ENCODE measurements around the gene SOCS4.
"Not testable (repeated sequence)": the region's sequence is repeated elsewhere in the genome, so short reads cannot be mapped to it uniquely, and the experiment has no call there.

The SOCS4 gene

DNA sequence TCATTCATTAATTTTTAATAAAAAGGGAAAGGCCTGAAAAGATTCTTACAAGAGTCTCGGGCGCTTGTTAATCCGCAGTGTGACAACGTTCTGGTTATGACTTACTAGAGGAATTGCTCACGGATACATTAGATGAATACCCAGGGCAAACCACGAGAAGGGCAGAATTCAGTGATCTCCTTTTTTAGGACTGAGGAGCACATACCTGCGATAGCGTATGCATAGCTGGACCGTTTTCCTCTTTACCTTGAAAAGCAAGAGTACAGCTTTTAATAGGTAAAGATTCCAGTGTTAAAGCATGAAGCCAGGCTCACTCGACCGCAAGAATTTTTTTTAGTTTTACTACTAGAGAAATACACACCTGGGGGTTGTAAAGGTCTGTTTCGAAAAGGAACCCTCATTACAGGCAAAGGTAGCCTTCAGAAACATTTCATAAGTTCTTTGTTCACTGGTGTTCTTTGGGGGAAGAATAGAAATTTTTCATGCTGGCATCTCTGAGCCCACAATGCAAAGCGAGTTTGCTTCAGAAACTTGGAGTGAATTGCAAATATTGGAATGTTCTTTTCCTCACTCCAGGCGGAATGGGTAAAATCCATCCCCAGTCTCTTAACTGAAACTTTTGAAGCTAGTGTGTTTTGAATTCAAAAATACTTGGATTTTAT lies 25.4 kb downstream of the SOCS4 start:
- no peak for DNase-seq

- DNase-seq, result no peak
Measured at GRCh38 chr14:55053018-55053417, 26.0 kb downstream of the SOCS4 start.

DNA sequence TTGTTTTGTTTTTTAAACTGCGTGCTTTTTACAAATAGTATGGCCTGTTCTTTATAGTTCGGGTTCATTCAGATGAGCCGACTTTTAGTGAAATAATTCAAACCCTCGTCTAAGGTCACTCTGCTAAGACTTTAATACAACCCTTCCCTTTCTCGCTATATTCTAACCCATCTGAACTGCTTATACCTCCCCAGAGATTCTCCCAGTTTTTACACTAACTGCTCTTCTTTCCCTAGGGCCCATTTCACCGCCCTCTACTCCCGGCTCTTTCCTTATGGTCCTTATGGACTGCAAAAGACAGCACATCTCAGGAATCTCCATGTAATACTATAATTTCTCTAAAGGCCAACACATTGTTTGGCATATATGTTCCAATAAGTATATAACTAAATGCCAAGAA lies 26.5 kb downstream of the SOCS4 start:
- no peak for DNase-seq

DNA sequence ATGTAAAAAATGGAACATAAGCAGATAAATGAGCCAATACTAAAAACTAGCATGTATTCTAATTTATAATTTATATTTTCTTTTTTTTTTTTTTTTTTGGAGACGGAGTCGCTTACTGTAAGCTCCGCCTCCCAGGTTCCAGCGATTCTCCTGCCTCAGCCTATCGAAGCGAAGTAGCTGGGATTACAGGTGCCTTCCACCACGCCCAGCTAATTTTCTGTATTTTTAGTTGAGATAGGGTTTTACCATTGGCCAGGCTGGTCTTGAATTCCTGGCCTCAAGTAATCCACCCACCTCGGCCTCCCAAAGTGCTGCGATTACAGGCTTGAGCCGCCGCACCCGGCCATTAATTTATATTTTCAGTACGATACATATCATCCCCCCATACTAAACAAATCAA lies 27.1 kb downstream of the SOCS4 start:
- no peak for DNase-seq

DNA sequence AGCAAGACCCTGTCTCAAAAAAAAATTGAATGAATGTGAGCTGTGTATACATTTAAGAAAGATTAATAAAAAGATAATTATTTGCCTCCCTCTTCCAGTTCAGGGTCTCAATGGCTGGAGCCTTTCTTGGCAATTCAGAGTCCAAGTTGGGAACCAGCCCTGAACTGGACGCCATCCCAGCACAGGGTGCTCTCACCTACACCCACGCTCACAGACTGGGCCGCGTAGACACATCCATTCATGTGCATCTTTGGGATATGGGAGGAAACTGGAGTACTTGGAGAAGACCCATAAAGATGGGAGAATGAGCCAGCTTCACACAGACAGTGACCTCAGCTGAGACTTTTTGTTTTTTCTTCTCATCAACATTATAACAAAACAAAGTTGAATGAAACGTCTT lies 30.9 kb downstream of the SOCS4 start:
- no peak for DNase-seq

DNA sequence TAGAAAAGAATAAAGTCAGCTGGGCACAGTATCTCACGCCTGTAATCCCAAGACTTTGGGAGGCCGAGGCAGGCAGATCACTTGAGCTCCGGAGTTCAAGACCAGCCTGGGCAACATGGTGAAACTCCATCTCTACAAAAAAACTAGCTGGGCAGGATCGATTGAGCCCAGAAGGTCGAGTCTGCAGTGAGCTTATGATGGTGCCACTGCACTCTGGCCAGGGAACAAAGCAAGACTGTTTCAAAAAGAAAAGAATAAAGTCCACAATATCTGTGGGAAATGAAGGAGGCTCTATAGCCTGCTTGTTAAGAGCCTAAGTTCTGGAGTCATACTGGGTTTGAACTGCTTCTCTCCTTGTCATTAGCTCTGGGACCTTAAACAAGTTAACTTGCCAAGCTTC lies 32.3 kb downstream of the SOCS4 start:
- DNase-seq, result no peak

DNA sequence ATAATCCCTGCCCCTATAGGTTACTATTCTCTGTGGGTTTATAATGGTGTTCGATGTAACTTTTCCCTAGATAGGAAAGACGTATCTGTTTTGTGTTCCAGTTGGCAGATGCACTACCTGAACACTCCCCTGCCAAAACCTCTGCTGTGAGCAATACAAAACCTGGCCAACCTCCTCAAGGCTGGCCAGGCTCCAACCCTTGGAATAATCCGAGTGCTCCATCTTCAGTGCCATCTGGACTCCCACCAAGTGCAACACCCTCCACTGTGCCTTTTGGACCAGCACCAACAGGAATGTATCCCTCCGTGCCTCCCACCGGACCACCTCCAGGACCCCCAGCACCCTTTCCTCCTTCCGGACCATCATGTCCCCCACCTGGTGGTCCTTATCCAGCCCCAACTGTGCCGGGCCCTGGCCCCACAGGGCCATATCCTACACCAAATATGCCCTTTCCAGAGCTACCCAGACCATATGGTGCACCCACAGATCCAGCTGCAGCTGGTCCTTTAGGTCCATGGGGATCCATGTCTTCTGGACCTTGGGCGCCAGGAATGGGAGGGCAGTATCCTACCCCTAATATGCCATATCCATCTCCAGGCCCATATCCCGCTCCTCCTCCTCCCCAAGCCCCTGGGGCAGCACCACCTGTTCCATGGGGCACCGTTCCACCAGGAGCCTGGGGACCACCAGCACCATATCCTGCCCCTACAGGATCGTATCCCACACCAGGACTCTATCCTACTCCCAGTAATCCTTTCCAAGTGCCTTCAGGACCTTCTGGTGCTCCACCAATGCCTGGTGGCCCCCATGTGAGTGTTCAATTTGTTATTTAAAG lies 35.7 kb downstream of the SOCS4 start:
- DNase-seq, result no peak

DNA sequence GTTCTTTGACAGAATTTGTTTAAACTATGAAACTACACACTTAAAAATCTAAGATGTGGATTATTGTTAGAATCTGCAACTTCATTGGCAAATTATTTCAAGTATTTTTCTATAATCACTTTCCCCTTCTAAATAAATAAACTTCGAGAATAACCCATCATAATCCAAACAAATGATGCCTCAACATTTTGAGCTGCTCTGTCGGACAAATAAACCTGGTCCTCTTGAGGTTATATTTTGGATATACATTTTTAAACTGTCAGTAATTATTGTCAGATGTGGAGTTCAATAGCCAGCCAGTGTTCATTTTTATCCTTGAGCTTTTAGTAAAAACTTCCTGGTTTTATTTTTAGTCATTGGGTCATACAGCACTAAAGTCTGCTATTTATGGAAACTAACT lies 37.9 kb downstream of the SOCS4 start:
- not testable (repeated sequence) for DNase-seq

DNA sequence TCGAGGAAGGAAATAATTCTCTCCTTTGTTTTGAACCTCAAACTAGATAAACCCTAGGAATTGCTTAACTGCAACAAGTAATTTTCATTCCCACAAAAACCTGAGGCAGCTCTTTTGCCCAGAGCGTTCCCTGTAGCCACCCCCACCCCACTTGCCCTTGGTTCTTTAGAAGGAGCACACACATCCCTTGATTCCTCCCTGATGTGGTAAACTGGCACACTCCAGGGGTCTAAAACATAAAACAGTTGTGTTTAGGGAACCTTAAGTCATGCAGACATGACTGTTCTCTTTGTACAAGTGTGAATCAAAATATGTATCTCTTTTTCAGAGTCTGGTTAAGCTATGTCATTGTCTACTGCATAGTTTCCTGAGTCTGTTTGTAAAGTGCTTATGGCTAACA lies 38.4 kb downstream of the SOCS4 start:
- no peak for DNase-seq

- DNase-seq, result no peak
Measured at GRCh38 chr14:55066223-55066622, 39.2 kb downstream of the SOCS4 start.

- no peak for DNase-seq
Measured at GRCh38 chr14:55070981-55071411, 44.0 kb downstream of the SOCS4 start.

DNA sequence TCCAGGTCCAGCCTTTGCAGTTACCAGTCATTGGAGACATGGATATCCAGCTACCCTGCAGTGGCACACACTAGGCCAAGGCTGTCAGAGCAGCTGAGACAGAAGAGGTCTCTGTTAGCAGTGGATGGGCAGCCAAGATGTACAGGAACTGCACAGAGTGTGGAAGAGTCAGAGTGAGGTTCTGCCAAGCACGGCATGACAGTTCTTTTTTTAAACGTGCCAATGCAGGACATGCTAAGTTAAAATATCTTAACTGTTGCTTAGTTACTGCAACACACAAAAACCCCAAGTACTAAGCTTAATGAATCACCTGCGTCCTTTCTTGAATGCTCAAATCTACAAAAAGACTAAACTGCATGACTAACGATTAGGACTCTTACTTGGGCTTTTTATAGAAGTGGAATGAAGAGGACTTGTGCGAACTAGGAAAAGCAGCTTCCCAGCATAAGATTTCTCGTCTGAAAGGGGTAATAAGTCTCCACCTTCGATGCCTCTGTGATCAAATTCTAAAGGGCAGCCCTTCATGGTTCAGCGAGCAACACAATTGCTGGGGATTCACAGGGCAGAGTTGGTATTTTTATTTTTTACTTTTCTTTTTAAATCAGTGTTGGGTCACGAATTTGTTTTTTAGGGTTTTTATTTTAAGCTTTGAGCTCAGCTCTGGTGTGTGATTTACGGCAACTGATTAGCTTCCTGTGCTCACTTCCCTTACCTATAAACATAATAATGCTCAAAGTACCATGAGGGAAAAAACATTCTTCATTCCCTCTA lies 45.0 kb downstream of the SOCS4 start:
- DNase-seq, result peak in 3 of 6 experiments; percentile 12 to 36 (median 14)

DNA sequence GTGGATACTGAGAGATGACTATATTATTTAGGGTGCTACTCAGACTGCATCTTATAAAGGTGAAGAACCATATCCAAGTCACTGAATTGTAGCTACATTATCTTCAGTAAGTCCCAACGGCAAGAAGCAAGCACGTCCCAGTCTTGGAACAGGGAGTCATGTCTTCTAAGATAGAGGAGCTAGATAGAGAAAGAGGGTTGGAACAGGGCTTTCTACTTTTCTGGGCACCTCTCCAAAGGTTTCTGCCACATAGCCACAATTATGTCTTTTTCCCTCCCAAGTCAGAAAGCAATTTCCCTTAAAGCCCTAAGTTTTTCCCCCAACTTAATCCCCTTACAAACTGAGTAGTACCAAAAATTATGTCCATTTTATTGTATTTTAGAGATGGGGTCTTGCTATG lies 46.8 kb downstream of the SOCS4 start:
- no peak for DNase-seq

DNA sequence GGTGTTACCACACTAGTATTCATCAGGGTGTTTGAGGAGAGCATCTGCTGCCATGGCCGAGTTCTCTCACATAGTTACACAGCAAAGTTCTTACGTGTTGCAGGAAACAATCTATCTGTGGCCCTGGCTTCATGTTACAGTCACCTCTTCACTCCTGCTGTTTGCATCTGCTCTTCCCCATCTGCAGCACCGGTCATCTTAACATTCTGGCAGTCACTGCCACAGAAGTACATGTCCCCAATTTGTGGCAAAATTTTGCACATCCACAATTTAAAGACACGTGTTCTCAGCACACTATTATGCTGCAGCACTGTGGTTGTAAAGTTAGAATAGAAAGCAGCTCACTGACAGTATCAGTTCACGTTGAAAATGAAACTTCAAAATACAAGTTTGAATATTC lies 47.6 kb downstream of the SOCS4 start:
- DNase-seq, result no peak

- no peak for DNase-seq
Measured at GRCh38 chr14:55075628-55076175, 48.7 kb downstream of the SOCS4 start.

- no peak for DNase-seq
Measured at GRCh38 chr14:55077170-55078151, 50.4 kb downstream of the SOCS4 start.

DNA sequence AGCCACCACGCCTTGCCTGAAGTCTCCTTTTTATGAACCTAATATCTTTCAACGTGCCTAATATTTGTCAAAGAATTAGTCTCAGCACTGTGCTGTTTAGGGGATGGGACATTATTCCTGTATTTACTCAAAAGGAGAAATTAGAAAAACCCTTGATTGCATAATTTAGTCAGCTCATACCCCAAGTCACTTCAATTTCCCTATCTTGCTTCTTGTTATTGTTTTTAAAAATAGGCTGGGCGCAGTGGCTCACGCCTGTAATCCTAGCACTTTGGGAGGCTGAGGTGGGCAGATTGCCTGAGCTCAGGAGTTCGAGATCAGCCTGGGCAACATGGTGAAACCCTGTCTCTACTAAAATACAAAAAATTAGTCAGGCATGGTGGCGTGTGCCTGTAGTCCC lies 52.9 kb downstream of the SOCS4 start:
- DNase-seq, result not testable (repeated sequence)

- DNase-seq, result no peak
Measured at GRCh38 chr14:55084401-55085059, 57.5 kb downstream of the SOCS4 start.

DNA sequence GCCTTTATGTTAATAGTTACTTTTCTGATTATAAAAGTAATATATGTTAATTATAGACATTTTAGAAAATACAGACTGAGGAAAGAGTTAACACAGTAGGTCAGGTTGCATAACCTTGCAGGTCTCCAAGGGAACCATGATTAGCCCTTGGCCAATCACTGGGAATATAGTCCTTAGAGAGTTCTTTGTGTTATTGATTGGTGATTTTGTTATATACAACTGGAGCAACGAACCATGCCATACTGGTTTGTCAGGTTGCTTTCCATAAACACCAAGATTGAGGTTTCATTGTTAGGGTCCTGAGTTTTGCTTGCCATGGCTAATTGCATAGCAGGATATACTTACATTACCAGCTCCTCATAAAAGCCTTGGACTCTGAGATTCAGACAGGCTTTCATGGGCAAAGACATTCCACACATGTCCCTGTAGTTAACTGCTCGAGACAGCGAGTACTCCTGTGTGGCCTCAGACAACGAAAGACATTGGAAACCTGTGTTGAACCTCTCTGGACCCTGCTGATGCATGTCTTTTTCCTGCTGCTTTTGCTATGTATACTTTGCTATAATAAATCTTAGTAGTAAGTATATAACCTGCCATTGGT lies 58.1 kb downstream of the SOCS4 start:
- no peak for DNase-seq

DNA sequence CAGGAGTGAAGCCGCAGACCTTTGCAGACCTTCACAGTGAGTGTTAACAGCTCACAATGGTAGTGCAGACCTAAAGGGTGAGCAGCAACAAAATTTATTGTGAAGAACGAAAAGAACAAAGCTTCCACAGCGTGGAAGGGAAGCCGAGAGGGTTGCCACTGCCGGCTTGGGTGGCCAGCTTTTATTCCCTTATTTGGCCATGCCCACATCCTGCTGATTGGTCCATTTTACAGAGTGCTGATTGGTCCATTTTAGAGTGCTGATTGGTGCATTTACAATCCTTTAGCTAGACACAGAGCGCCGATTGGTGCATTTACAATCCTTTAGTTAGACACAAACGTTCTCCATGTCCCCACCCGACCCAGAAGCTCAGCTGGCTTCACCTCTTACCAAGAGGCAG lies 59.9 kb downstream of the SOCS4 start:
- DNase-seq, result no peak

- no peak for DNase-seq
Measured at GRCh38 chr14:55088356-55088755, 61.3 kb downstream of the SOCS4 start.

Measured in stimulated activated naive CD4-positive, alpha-beta T cell (primary cell).